ENCODE results near the gene HBZ. TPM values are rescaled to one million over a fixed set of nuclear protein-coding genes. Genes with fewer than 3 reads are reported as not detected.
"Not testable (repeated sequence)": the region's sequence is repeated elsewhere in the genome, so short reads cannot be mapped to it uniquely, and the experiment has no call there.

HBZ gene
- polyA plus RNA-seq, 4 donors, result 1.0 TPM; not detected in 3

- Histone ChIP-seq H3K9me3 (ENCODE audit: control insufficient read depth in 2 of 2, insufficient read depth in 1 of 2, low read depth in 1 of 2, low read length in 1 of 2) (no peaks in the 10 kb centered on the region), H3K4me1 (ENCODE audit: control insufficient read depth in 3 of 3, insufficient read depth in 2 of 3, low read depth in 1 of 3, low read length in 2 of 3) (peaks cover 0 to 2% (median 0%) of the 10 kb centered on the region in 3 donors), H3K36me3 (ENCODE audit: control insufficient read depth in 3 of 3, insufficient read depth in 2 of 3, low read depth in 1 of 3, low read length in 3 of 3) (no peaks in the 10 kb centered on the region), H3K27ac (ENCODE audit: low read depth in 1 of 3, low read length in 2 of 3) (no peak overlapping the region), H3K27me3 (ENCODE audit: control insufficient read depth in 3 of 3, insufficient read depth in 3 of 3, low read length in 3 of 3) (peaks cover 5 to 70% (median 36%) of the 10 kb centered on the region in 3 donors), H3K4me3 (ENCODE audit: low read depth in 1 of 3, low read length in 3 of 3) (no peak overlapping the region)
- no peak for FAIRE-seq
- no peak for DNase-seq
- 29 to 56% (median 50%) methylated on average over 1 of the region's 1 CpG for WGBS, 3 donors
These were observed 18.3 kb downstream of the HBZ start for GRCh38 chr16:170788-171187.

- H3K4me3 ChIP-seq (ENCODE audit: low read depth in 1 of 3, low read length in 3 of 3); H3K9me3 ChIP-seq (ENCODE audit: control insufficient read depth in 2 of 2, insufficient read depth in 1 of 2, low read depth in 1 of 2, low read length in 1 of 2); H3K36me3 ChIP-seq (ENCODE audit: control insufficient read depth in 3 of 3, insufficient read depth in 2 of 3, low read depth in 1 of 3, low read length in 3 of 3); H3K4me1 ChIP-seq (ENCODE audit: control insufficient read depth in 3 of 3, insufficient read depth in 2 of 3, low read depth in 1 of 3, low read length in 2 of 3); FAIRE-seq; H3K27ac ChIP-seq (ENCODE audit: low read depth in 1 of 3, low read length in 2 of 3); DNase-seq: not testable (repeated sequence)
- WGBS, 3 donors, result no CpG with 5 or more reads among the region's 74 CpGs
- peaks cover 4 to 61% (median 26%) of the 10 kb centered on the region in 3 donors for H3K27me3 ChIP-seq (ENCODE audit: control insufficient read depth in 3 of 3, insufficient read depth in 3 of 3, low read length in 3 of 3)
These were observed 20.0 kb downstream of the HBZ start, which contains the start of gene HBA2 for GRCh38 chr16:172374-172941. HBA2 (plus strand) TSS chr16:172876; CDS start chr16:172913, 37 bp downstream.

GRCh38 chr16:173211-173854 is 20.9 kb downstream of the HBZ start:
- not testable (repeated sequence) for H3K4me1 ChIP-seq (ENCODE audit: control insufficient read depth in 3 of 3, insufficient read depth in 2 of 3, low read depth in 1 of 3, low read length in 2 of 3); H3K27ac ChIP-seq (ENCODE audit: low read depth in 1 of 3, low read length in 2 of 3); H3K36me3 ChIP-seq (ENCODE audit: control insufficient read depth in 3 of 3, insufficient read depth in 2 of 3, low read depth in 1 of 3, low read length in 3 of 3); DNase-seq; FAIRE-seq; H3K9me3 ChIP-seq (ENCODE audit: control insufficient read depth in 2 of 2, insufficient read depth in 1 of 2, low read depth in 1 of 2, low read length in 1 of 2); H3K4me3 ChIP-seq (ENCODE audit: low read depth in 1 of 3, low read length in 3 of 3)
- H3K27me3 ChIP-seq (ENCODE audit: control insufficient read depth in 3 of 3, insufficient read depth in 3 of 3, low read length in 3 of 3), result peaks cover 4 to 61% (median 26%) of the 10 kb centered on the region in 3 donors
- WGBS, 3 donors, result 8 to 17% (median 9%) methylated on average over 11 to 32 of the region's 44 CpGs

GRCh38 chr16:173928-174769 is 21.7 kb downstream of the HBZ start:
- not testable (repeated sequence) for H3K27ac ChIP-seq (ENCODE audit: low read depth in 1 of 3, low read length in 2 of 3); H3K9me3 ChIP-seq (ENCODE audit: control insufficient read depth in 2 of 2, insufficient read depth in 1 of 2, low read depth in 1 of 2, low read length in 1 of 2); FAIRE-seq; H3K4me3 ChIP-seq (ENCODE audit: low read depth in 1 of 3, low read length in 3 of 3); H3K36me3 ChIP-seq (ENCODE audit: control insufficient read depth in 3 of 3, insufficient read depth in 2 of 3, low read depth in 1 of 3, low read length in 3 of 3); DNase-seq; H3K4me1 ChIP-seq (ENCODE audit: control insufficient read depth in 3 of 3, insufficient read depth in 2 of 3, low read depth in 1 of 3, low read length in 2 of 3)
- WGBS, 3 donors, result 9 to 23% (median 19%) methylated on average over 7 to 9 of the region's 13 CpGs
- peaks cover 4 to 60% (median 26%) of the 10 kb centered on the region in 3 donors for H3K27me3 ChIP-seq (ENCODE audit: control insufficient read depth in 3 of 3, insufficient read depth in 3 of 3, low read length in 3 of 3)

- WGBS, 3 donors, result 18 to 23% (median 20%) methylated on average over 8 of the region's 8 CpGs
- no peak for FAIRE-seq
- Histone ChIP-seq H3K4me1 (ENCODE audit: control insufficient read depth in 3 of 3, insufficient read depth in 2 of 3, low read depth in 1 of 3, low read length in 2 of 3) (no peaks in the 10 kb centered on the region), H3K36me3 (ENCODE audit: control insufficient read depth in 3 of 3, insufficient read depth in 2 of 3, low read depth in 1 of 3, low read length in 3 of 3) (no peaks in the 10 kb centered on the region), H3K27me3 (ENCODE audit: control insufficient read depth in 3 of 3, insufficient read depth in 3 of 3, low read length in 3 of 3) (peaks cover 7 to 67% (median 23%) of the 10 kb centered on the region in 3 donors), H3K27ac (ENCODE audit: low read depth in 1 of 3, low read length in 2 of 3) (no peak overlapping the region), H3K9me3 (ENCODE audit: control insufficient read depth in 2 of 2, insufficient read depth in 1 of 2, low read depth in 1 of 2, low read length in 1 of 2) (peaks cover 0 to 4% of the 10 kb centered on the region in 2 donors), H3K4me3 (ENCODE audit: low read depth in 1 of 3, low read length in 3 of 3) (no peak overlapping the region)
- DNase-seq, result no peak
These were observed 22.8 kb downstream of the HBZ start for GRCh38 chr16:175011-175949.

- DNase-seq; H3K4me1 ChIP-seq (ENCODE audit: control insufficient read depth in 3 of 3, insufficient read depth in 2 of 3, low read depth in 1 of 3, low read length in 2 of 3); H3K27ac ChIP-seq (ENCODE audit: low read depth in 1 of 3, low read length in 2 of 3); H3K9me3 ChIP-seq (ENCODE audit: control insufficient read depth in 2 of 2, insufficient read depth in 1 of 2, low read depth in 1 of 2, low read length in 1 of 2); FAIRE-seq; H3K36me3 ChIP-seq (ENCODE audit: control insufficient read depth in 3 of 3, insufficient read depth in 2 of 3, low read depth in 1 of 3, low read length in 3 of 3): not testable (repeated sequence)
- Histone ChIP-seq H3K27me3 (ENCODE audit: control insufficient read depth in 3 of 3, insufficient read depth in 3 of 3, low read length in 3 of 3) (peaks cover 10 to 65% (median 20%) of the 10 kb centered on the region in 3 donors), H3K4me3 (ENCODE audit: low read depth in 1 of 3, low read length in 3 of 3) (peak overlapping the region in 1 of 3 donors; percentile 7)
- WGBS, 3 donors, result 1 to 4% (median 2%) methylated on average over 8 to 27 of the region's 39 CpGs
These were observed 23.6 kb downstream of the HBZ start for GRCh38 chr16:176006-176405.

GRCh38 chr16:176477-177382 is 24.3 kb downstream of the HBZ start, which contains the start of gene HBA1:
HBA1 (plus strand) TSS chr16:176680; CDS start chr16:176717, 37 bp downstream.
- H3K27me3 ChIP-seq (ENCODE audit: control insufficient read depth in 3 of 3, insufficient read depth in 3 of 3, low read length in 3 of 3), result peaks cover 10 to 60% (median 20%) of the 10 kb centered on the region in 3 donors
- not testable (repeated sequence) for H3K36me3 ChIP-seq (ENCODE audit: control insufficient read depth in 3 of 3, insufficient read depth in 2 of 3, low read depth in 1 of 3, low read length in 3 of 3); FAIRE-seq; H3K4me1 ChIP-seq (ENCODE audit: control insufficient read depth in 3 of 3, insufficient read depth in 2 of 3, low read depth in 1 of 3, low read length in 2 of 3); DNase-seq; H3K27ac ChIP-seq (ENCODE audit: low read depth in 1 of 3, low read length in 2 of 3); H3K9me3 ChIP-seq (ENCODE audit: control insufficient read depth in 2 of 2, insufficient read depth in 1 of 2, low read depth in 1 of 2, low read length in 1 of 2)
- peak within 1 kb of the TSS in 1 of 3 donors; percentile 7 for H3K4me3 ChIP-seq (ENCODE audit: low read depth in 1 of 3, low read length in 3 of 3)
- WGBS, 3 donors, result 0 to 5% (median 5%) methylated on average over 17 to 41 of the region's 88 CpGs

Data from small intestine (tissue), 7 donors.